ENCODE results near the gene FOXJ2.
"Not testable (repeated sequence)": the region's sequence is repeated elsewhere in the genome, so short reads cannot be mapped to it uniquely, and the experiment has no call there.

Gene FOXJ2

DNA sequence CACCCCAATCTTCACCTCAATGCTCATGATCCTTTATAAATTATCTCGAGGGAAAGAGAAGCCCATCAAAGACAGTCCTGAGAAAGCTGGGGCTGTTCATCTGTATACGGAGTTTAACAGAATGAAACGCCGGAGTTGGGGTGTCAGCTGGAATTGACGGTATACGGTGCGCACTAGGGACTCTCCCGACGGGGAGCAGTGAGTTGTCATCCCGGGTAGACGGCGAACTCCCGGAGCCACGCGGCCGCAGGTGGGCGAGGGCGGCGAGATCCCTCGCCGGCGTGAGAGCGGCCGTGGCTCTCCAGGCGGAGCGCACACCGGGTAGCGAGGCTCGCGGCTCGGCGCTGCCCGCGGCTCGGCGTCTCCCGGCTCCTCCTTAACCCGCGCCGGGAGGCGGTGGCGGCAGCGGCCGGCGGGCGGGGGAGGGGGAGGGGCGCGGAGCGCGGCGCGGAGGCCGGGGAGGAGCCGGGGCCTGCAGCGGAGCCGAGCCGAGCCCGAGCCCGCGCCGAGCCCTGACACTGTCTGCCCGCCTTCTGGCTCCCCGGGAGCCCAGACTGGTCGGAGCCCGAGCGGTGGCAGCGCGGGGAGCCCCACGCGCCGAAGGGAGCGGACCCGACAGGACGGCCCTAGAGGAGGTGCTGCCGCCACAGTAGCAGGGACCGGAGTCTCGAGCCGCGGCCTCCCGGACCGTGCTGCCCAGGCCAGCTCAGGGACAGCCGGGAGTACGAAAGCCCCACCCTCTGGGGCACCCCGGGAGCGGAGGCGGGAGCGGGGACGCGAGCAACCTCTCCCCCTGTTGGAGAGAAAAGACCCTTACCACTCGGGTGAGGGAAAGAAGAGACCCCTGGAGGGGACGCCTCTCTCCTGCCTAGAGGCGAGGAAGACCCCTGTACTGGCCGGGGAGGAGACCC, at the start of gene FOXJ2:
Gene FOXJ2 (plus strand): TSS at position 475 of the 911 bp plus-strand sequence. CDS start 7,117 bp downstream, outside the sequence.
- DNase-seq (ENCODE audit: low spot score), result peak; percentile 66

DNA sequence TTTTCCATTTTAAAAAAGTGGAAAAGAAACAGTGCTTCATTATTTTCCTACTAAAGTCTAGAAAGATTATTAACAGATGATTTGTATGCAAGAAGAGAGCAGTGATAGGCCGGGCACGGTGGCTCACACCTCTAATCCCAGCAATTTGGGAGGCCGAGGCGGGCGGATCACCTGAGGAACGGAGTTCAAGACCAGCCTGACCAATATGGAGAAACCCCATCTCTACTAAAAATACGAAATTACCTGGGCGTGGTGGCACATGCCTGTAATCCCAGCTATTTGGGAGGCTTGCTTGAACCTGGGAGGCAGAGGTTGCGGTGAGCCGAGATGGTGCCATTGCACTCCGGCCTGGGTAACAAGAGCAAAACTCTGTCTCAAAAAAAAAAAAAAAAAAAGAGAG, 49.5 kb upstream of the FOXJ2 start:
- DNase-seq (ENCODE audit: low spot score), result not testable (repeated sequence)

GRCh38 chr12:7983460-7983859, 49.1 kb upstream of the FOXJ2 start:
- DNase-seq (ENCODE audit: low spot score), result not testable (repeated sequence)

DNA sequence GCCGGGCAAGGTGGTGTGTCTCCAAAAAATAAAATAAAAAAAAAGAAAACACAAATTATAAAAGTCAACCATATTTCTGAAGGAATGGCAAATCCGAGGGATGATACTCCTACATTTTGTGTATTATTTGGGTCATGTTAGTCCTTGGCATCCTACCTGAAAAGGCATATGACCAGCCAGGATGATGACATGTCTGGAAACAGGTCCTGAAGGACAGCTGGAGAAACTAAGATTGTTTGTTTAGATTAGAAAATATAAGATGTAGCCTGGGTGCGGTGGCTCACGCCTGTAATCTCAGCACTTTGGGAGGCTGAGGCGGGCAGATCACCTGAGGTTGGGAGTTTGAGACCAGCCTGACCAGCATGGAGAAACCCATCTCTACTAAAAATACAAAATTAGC, 47.6 kb upstream of the FOXJ2 start:
- no peak for DNase-seq (ENCODE audit: low spot score)

GRCh38 chr12:7985802-7986418, 46.6 kb upstream of the FOXJ2 start:
- DNase-seq (ENCODE audit: low spot score), result no peak

DNA sequence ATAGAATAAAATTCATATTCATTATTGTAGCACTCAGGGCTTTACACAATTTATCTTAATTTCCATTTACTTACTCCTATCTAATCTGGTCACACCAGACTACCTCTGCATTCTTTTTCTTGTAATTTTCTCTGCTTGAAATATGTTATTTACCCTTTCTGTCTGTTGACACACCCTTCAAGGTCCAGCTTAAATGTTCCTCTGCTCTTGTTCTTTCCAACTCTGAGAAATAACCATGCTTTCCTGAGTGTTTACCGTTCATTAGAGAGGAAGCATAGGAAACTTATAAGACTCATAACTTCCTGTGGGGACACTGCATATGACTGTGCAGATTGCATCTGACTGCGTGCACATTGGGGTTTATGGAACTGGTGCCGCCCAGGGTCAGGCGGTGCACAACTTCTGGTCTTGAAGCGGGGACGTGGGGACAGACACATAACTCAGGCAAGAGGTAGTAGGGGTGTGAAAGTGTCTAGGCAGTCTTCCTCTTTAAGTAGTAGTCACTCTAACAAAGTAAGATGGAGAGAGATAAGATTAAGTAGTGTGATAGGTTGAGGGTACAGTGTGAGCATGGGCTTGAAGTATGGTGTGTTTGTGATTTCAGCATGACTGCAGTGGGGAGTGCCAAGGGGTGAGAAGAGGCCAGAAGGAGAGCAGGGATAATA, 42.6 kb upstream of the FOXJ2 start:
- DNase-seq (ENCODE audit: low spot score), result no peak

- DNase-seq (ENCODE audit: low spot score), result no peak
Observed at GRCh38 chr12:7991535-7991934, 41.0 kb upstream of the FOXJ2 start.

DNA sequence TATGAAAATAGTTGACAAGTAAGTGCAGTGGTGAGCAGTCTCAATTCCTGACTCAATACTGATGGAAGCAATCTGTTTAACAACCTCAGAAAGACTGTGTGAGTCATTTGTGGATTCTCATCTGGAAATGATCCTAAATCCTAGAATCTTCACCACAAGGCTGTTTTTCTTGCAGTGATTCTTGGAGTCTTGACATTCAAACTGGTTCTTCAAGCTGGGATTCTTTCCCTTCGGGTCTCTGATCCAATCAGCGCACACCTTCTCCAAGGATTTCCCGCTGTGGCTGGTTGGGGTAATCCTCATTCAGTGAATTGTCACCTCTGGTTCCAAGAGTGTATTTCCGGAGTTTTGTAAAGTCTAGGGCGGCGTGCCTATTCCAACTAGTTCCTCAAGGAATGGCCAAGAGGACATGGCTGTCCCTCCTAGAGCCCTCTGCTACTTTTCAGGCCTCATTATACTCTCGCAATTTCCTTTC, 37.7 kb upstream of the FOXJ2 start:
- DNase-seq (ENCODE audit: low spot score), result no peak

GRCh38 chr12:7995266-7995963, 37.1 kb upstream of the FOXJ2 start:
- DNase-seq (ENCODE audit: low spot score), result peak; percentile 88

GRCh38 chr12:8000827-8001226, 31.7 kb upstream of the FOXJ2 start:
- DNase-seq (ENCODE audit: low spot score), result not testable (repeated sequence)

DNA sequence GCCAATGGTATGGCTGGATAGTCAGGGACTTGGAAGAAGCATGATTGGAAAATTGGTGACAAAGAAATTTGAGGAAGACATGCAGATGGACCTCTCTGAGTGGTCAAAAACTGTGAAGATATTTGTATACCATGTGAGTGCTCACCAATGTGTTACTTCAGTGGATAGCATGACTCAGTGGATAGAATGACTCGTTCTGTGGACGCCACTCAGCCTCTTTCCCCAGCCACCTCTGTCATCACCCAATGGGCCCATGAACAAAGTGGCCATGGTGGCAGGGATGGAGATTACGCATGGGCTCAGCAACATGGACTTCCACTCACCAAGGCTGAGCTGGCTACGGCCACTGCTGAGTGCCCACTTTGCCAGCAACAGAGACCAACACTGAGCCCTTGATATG, 31.0 kb upstream of the FOXJ2 start:
- not testable (repeated sequence) for DNase-seq (ENCODE audit: low spot score)

DNA sequence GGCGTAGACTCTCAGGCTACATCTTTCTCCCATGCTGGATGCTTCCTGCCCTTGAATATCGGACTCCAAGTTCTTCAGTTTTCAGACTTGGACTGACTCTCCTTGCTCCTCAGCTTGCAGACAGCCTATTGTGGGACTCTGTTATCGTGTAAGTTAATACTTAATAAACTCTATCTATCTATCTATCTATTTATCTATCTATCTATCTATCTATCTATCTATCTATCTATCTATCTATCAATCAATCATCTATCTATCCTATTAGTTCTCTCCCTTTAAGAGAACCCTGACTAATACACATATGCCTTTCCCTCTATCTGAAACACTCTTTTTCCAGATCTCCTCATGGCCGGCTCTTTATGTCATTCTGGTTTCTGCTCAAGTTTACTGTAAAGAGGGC, 27.6 kb upstream of the FOXJ2 start:
- DNase-seq (ENCODE audit: low spot score), result not testable (repeated sequence)

- DNase-seq (ENCODE audit: low spot score), result no peak
Observed at GRCh38 chr12:8011331-8011730, 21.2 kb upstream of the FOXJ2 start.

- no peak for DNase-seq (ENCODE audit: low spot score)
Observed at GRCh38 chr12:8012651-8013309, 19.7 kb upstream of the FOXJ2 start.

- no peak for DNase-seq (ENCODE audit: low spot score)
Observed at GRCh38 chr12:8014836-8015235, 17.7 kb upstream of the FOXJ2 start.

GRCh38 chr12:8018213-8018612, 14.3 kb upstream of the FOXJ2 start:
- not testable (repeated sequence) for DNase-seq (ENCODE audit: low spot score)

DNA sequence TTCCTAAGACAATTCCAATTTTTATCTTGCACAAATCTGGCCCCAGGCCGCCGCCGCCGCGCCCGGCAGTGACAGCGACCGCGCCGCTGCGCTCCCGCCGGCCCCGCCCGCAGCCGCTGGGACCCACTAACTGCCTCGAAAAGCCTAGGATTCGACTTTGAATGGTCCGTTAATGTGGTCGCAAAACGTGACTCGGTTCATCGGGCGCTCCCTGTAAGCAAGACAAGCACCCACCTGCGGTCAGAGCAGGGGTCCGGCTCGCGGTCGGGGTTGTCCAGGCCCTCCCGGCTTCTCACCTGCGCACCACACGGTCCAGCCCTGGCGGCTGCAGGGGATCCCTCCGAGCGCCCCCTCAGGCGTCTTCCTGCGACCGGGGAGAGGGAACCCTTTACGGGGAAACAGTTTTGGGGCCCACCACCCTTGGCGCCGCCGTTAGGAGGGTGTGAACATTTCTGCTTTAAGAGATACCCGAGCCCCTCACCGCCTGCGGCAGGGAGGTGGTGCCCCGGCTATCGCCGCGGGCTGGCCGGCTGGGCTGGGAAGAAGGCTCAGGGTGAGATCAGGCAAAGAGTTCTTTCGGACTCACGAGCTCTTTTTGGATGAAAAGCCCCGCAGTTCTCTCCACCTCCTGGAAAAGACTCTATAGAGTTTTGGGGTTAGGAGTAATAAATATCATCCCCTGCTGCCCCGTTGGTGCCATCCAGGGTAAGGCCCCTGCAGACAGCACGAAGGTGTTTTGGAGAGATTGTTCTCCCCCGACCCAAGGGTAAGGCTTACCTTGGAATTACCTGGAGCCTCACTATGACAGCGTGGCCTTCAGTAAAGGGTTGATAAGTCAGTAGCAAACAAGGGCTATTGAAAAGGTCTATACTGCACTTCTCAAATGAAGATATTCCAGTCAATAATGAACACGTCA, 13.6 kb upstream of the FOXJ2 start:
- peak; percentile 73 for DNase-seq (ENCODE audit: low spot score)

DNA sequence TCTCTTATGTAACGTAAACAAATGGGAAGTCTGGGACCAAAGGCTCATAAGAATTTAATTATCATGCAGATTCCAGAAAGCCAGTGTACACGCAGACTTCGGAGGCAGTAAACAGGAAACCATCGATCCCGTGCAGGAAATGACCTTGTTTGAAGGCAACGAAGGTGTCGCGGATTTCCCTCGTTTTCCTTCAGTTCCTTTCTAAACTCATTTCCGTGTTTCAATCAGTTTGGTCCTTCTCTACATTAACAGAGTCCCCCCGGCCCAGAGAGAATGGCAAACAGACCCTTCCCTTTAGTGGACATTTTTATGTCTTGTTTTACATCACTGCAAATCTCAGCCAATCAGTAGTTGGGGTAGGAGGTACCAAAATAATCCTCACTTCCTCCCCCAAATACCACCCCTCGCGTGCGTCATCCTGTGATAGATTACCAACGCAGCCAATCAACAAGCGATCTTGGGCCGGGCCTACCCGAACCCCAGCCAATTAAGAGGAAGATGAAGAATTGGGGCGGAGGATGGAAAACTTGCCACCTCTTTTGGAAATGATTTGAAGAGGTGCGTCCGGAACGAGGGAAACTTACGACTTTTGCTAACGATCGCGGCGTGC, 6.1 kb upstream of the FOXJ2 start:
- DNase-seq (ENCODE audit: low spot score), result peak; percentile 100

DNA sequence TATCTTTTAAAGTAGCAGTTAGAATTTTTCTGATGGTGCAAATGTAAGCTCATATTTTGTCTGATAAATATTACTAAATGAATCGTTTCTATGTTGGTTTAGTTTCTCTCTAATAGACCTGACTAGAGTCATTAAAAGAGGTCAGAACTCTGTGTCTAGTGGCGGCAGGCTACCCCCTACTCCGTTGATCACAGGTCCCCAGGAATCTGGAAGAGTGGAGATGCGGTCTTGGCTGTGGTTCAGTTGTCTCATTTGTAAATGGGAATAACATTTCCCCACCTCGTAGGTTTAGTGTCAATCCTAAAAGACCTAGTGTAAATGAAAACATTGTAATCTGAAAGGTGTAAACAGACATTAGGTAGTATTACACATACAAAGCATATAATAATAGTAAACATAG, 4.7 kb upstream of the FOXJ2 start:
- no peak for DNase-seq (ENCODE audit: low spot score)

- no peak for DNase-seq (ENCODE audit: low spot score)
Observed at GRCh38 chr12:8028267-8028666, 4.2 kb upstream of the FOXJ2 start.

All from cerebellar cortex (tissue), 1 donor.